ENCODE measurements around the gene KRTAP4-1. TPM values are rescaled to one million over a fixed set of nuclear protein-coding genes. Genes with fewer than 3 reads are reported as not detected.

The KRTAP4-1 gene
- total and polyA plus RNA-seq, 2 donors (not counting 1 experiment from before 2014, with no cell fraction given), result not detected

- Histone ChIP-seq H3K9ac (ENCODE audit: low read length) (no peak overlapping the region), H3K27ac (ENCODE audit: low read length in 2 of 2) (no peak overlapping the region), H3K4me2 (replicated peaks; ENCODE audit: low read depth, low read length, poor library complexity, severe bottlenecking) (no peak overlapping the region), H3K79me2 (ENCODE audit: control insufficient read depth, insufficient read depth, low read length) (no peaks in the 10 kb centered on the region), H3K4me3 (ENCODE audit: control extremely low read depth in 1 of 5, extremely low read depth in 1 of 5, insufficient read depth in 1 of 5, low read depth in 2 of 5, low read length in 4 of 5) (no peak overlapping the region), H4K20me1 (ENCODE audit: control insufficient read depth, insufficient read depth, low read length, poor library complexity, severe bottlenecking) (no peaks in the 10 kb centered on the region), H2AFZ (ENCODE audit: insufficient read depth, low read depth, low read length, poor library complexity, severe bottlenecking) (no peak overlapping the region), H3K9me3 (ENCODE audit: control extremely low read depth in 1 of 3, control insufficient read depth in 2 of 3, insufficient read depth in 1 of 3, low read length in 2 of 3) (peaks cover 3 to 9% (median 5%) of the 10 kb centered on the region in 3 donors), H3K27me3 (replicated peaks in 1 of 4; ENCODE audit: control extremely low read depth in 1 of 4, control insufficient read depth in 3 of 4, insufficient read depth in 4 of 4, low read length in 3 of 4) (no peaks in the 10 kb centered on the region), H3K4me1 (ENCODE audit: control insufficient read depth in 2 of 2, insufficient read depth in 2 of 2, low read length in 2 of 2) (no peaks in the 10 kb centered on the region), H3K36me3 (replicated peaks in 1 of 2; ENCODE audit: control extremely low read depth in 1 of 2, control insufficient read depth in 1 of 2, extremely low read depth in 1 of 2, insufficient read depth in 2 of 2, low read length in 1 of 2) (no peaks in the 10 kb centered on the region)
- H3K27ac Mint-ChIP-seq, result no peak overlapping the region
- DNase-seq (no peak), ATAC-seq (ENCODE audit: low read depth) (no peak)
- ChIA-PET CTCF (no interaction called here), POLR2A (no interaction called here)
- intact Hi-C loops (cut with micrococcal nuclease), result no loop called here
- TF ChIP-seq EZH2 (IDR thresholded peaks at IDR 0.05; ENCODE audit: borderline replicate concordance, insufficient read depth, low read depth, low read length, poor library complexity, severe bottlenecking) (no peak), CTCF (IDR thresholded peaks at IDR 0.05) (no peak)
- peaks cover 8% of the 10 kb centered on the region for H3K9me3 Mint-ChIP-seq (ENCODE audit: insufficient read depth)
- no peaks in the 10 kb centered on the region for H3K4me1 Mint-ChIP-seq
- WGBS (ENCODE audit: insufficient coverage), result 71% methylated on average over 1 of the region's 2 CpGs
- H3K27me3 Mint-ChIP-seq, result peaks cover 4% of the 10 kb centered on the region
- H3K4me3 Mint-ChIP-seq, result no peak overlapping the region
These were observed 37.0 kb downstream of the KRTAP4-1 start for GRCh38 chr17:41147531-41148204.

GRCh38 chr17:41145261-41145660 is 39.5 kb downstream of the KRTAP4-1 start:
- Histone ChIP-seq H3K4me3 (ENCODE audit: control extremely low read depth in 1 of 5, extremely low read depth in 1 of 5, insufficient read depth in 1 of 5, low read depth in 2 of 5, low read length in 4 of 5) (no peak overlapping the region), H3K79me2 (ENCODE audit: control insufficient read depth, insufficient read depth, low read length) (no peaks in the 10 kb centered on the region), H3K9me3 (ENCODE audit: control extremely low read depth in 1 of 3, control insufficient read depth in 2 of 3, insufficient read depth in 1 of 3, low read length in 2 of 3) (peaks cover 5 to 13% (median 7%) of the 10 kb centered on the region in 3 donors), H3K27me3 (replicated peaks in 1 of 4; ENCODE audit: control extremely low read depth in 1 of 4, control insufficient read depth in 3 of 4, insufficient read depth in 4 of 4, low read length in 3 of 4) (no peaks in the 10 kb centered on the region), H3K36me3 (replicated peaks in 1 of 2; ENCODE audit: control extremely low read depth in 1 of 2, control insufficient read depth in 1 of 2, extremely low read depth in 1 of 2, insufficient read depth in 2 of 2, low read length in 1 of 2) (no peaks in the 10 kb centered on the region), H3K27ac (ENCODE audit: low read length in 2 of 2) (no peak overlapping the region), H3K9ac (ENCODE audit: low read length) (no peak overlapping the region), H3K4me2 (replicated peaks; ENCODE audit: low read depth, low read length, poor library complexity, severe bottlenecking) (no peak overlapping the region), H4K20me1 (ENCODE audit: control insufficient read depth, insufficient read depth, low read length, poor library complexity, severe bottlenecking) (no peaks in the 10 kb centered on the region), H2AFZ (ENCODE audit: insufficient read depth, low read depth, low read length, poor library complexity, severe bottlenecking) (no peak overlapping the region), H3K4me1 (ENCODE audit: control insufficient read depth in 2 of 2, insufficient read depth in 2 of 2, low read length in 2 of 2) (no peaks in the 10 kb centered on the region)
- no CpG with 5 or more reads among the region's 2 CpGs for WGBS (ENCODE audit: insufficient coverage)
- no peak for TF ChIP-seq CTCF (IDR thresholded peaks at IDR 0.05)
- no peak for TF ChIP-seq EZH2 (IDR thresholded peaks at IDR 0.05; ENCODE audit: borderline replicate concordance, insufficient read depth, low read depth, low read length, poor library complexity, severe bottlenecking)
- peaks cover 7% of the 10 kb centered on the region for H3K27me3 Mint-ChIP-seq
- no peak overlapping the region for H3K27ac Mint-ChIP-seq
- no peaks in the 10 kb centered on the region for H3K4me1 Mint-ChIP-seq
- POLR2A ChIA-PET, result no interaction called here
- H3K9me3 Mint-ChIP-seq (ENCODE audit: insufficient read depth), result peaks cover 10% of the 10 kb centered on the region
- CTCF ChIA-PET, result interaction anchor here (0.6 kb wide), 1 partner anchor 50 kb away, joined by 5 read pairs; no protein-coding TSS in a partner anchor
- intact Hi-C loops (cut with micrococcal nuclease), result no loop called here
- no peak overlapping the region for H3K4me3 Mint-ChIP-seq
- ATAC-seq (ENCODE audit: low read depth) (no peak), DNase-seq (no peak)

All from B cell (primary cell).